Measurements from ENCODE around the gene LRP2.

- no peak for TF ChIP-seq CTCF (IDR thresholded peaks at IDR 0.05; ENCODE audit: low read length)
- no peak for TF ChIP-seq EZH2phosphoT487 (IDR thresholded peaks at IDR 0.05; ENCODE audit: low read length)
- no peak for TF ChIP-seq EZH2 (optimal IDR thresholded peaks at IDR 0.05; ENCODE audit: low read depth, low read length)
These were observed 10.2 kb upstream of the LRP2 start for GRCh38 chr2:169372561-169372960.

Measured in MM.1S (cell line).